ENCODE data around the gene VARS1.
"Not testable (repeated sequence)": the region's sequence is repeated elsewhere in the genome, so short reads cannot be mapped to it uniquely, and the experiment has no call there.

Gene VARS1

DNA sequence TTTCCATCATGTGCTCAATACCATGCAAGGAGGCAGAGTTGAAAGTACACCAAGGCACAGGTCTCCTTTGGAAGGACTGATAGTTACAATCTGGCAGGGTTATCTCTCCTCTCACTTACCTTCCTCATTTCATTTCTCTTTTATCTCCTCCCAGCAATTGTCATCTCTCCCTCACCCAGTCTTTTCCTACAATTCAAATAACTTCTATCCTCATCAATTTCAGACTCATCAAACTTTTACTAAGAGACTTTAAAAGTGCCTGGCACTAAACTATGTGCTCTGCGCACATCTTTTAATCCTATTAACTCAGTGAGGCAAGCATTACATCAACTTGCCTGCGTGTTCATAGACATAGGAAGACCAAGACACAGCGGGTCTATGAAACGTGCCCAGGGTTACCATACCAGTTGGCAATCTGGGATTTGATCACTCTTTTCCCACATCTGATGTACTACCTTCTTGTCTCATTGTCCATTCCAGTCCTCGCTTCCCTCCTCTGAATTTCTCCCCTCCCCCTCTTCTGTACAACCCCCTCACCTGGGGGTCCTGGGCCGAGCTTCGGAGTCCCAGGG is 1.2 kb downstream of the VARS1 start:
- peak; percentile 42 for DNase-seq

DNA sequence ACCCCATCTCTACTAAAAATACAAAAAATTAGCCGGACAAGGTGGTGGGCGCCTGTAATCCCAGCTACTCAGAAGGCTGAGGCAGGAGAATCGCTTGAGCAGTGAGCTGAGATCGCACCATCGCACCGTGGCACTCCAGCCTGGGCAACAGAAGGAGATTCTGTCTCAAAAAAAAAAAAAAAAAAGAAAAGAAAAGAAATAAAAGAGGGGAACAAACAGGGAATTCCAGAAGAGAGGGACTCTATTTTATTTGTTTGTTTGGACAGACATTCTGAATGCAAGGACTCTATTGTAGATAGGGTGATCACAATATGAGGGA is 1.7 kb downstream of the VARS1 start:
- DNase-seq = not testable (repeated sequence)

DNA sequence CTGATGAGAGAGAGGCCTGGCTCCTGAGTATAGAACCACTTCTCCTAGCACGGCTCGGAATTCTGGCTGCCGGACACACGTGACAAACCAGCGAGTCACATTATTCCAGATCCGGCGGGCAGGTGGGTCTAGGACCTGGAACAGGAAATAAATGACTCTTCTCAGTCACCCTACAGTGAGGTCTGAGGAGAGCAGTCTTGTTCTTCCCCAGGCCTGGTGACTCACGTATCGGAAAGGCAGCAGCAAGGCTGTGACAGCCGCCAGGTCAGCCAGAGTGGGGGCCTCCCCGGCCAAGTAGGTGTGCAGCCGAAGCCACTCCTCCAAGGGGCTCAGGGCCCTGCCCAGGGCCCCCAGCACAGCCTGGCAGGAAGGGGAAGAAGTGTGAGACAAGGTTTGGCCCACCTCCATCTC is 2.8 kb downstream of the VARS1 start:
- no peak for DNase-seq

DNA sequence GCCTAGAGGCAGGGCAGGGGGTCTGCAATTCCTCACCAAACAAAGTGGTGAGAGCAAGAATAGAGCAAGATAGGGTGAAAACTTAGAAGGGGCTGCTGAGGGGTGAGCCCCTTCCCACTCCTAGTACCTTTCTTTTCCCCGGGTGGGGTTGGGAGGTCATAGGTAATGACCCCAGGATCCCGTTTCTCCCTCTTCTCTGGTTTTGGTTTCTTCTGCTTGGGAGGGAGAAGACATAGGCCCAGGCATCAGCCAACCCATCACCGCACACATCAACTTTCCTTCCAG is 3.5 kb downstream of the VARS1 start:
- no peak for DNase-seq

DNA sequence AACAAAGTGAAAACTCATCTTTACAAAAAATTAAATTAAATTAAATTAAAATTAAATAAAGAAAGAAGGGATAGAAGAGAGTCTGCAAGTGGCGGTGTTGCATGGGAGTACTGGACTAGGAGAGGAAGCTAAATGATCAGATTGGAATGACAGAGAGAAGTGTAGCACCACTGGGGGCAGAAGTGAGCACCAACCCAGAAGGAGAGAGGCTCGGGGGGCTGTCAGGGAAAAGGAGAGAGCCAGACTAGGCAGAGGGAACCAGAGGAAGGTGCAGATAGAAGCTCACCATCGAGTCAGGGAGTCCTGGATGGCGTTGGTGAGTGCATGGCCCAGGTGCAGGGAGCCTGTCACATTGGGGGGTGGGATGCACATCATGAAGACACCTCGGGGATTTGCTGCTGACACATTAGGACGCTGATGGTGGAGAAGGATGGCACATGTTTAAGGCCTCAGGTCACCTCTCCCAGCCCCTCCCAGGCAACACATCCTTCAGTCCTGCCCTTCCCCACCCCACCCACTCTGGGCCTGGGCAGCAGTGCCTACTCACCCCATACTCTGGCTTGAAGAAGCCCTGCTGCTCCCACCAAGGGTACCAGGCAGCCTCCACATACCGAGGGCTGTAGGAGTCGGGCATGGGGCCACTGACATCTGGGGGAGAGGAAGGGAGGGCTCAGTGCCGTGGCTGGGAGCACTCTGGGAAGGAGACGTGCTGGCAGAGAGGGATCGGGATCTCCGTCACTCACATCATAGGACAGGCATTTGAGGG is 4.0 kb downstream of the VARS1 start:
- DNase-seq = peak; percentile 46

DNA sequence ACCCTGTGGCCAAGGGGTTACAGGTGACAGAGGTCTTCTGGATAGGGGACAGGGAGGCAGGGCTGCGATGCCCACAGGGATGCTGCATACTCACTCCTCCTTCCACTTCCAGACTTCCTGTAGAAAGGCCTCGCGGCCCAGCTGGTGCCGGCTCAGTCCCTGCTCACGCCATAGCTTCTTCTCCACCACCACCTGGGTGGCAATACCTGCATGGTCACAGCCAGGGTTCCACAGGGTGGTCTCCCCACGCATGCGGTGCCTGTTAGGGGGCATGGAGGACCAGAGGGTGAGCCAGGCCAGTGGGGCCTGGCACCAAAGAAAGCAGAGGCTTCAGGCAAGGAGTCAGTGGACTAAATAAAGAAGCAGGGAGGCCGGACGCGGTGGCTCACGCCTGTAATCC is 10.1 kb downstream of the VARS1 start:
- DNase-seq = no peak

DNA sequence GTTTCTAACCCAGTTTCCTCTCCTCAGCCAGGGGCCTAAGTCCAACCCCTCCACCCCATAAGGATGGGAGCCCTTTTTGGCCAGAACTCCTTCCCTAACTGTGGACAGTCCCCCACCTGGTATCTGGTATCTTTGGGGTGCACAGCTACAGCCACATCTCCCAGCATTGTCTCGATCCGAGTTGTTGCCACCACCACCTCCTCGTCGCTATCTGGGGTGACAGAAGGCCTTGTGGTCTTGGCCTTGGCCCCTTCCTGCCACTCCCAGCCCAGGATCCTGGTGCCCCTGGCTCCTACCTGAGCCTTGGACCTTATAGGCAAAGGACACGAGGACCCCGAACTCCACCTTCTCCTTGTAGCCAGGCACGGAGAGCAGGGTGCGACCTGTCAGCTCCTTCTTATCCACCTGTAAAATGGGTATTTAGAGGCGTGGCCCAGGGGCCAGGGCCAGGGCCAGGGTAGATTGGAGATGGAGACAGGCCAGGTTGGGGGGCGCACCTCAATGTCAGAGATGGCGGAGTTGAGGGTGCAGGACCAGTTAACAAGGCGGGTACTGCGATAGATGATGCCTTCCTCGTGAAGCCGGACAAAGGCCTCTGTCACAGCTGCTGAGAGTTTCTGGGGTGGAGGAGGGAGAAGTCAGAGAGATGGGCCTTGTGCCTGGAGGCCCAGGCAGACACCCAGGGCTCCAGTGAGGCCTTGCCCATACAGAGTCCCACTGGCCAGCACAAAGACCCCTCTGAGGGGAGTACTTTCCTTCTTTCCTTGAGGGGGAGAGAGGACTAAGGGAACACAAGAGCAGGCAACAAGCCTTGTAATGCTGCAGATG is 11.2 kb downstream of the VARS1 start:
- no peak for DNase-seq

DNA sequence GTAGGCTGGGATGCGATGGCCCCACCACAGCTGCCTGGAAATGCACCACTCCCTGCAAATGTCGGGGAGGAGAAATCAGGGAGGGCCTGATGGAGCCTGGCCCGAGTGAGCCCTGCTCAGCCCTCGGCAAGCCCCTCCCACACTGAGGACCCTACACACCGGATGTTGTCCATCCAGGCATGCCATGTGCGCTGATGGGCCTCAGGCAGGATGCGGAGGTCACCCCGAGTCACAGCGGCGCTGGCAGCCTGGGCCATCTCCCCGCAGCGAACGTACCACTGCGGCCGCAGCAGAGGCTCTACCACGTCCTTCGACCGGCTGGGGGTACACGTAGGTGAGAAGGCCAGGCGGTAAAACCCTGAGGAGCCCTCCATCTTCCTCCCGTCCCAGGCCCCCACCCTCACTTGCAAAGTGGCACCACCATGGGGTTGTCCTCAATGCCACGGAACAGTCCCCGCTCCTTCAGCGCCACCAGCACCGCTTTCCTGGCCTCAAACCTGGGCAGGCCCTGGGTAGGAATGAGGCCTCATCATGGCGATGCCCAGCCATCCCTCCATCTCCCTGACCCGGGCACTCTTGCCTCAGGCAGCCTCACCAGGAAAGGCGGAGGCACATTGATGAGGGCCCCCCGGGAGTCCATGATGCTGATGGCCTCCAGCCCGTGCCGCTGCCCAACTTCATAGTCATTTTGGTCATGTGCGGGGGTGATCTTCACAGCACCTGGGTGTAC is 13.3 kb downstream of the VARS1 start:
- DNase-seq = no peak

DNA sequence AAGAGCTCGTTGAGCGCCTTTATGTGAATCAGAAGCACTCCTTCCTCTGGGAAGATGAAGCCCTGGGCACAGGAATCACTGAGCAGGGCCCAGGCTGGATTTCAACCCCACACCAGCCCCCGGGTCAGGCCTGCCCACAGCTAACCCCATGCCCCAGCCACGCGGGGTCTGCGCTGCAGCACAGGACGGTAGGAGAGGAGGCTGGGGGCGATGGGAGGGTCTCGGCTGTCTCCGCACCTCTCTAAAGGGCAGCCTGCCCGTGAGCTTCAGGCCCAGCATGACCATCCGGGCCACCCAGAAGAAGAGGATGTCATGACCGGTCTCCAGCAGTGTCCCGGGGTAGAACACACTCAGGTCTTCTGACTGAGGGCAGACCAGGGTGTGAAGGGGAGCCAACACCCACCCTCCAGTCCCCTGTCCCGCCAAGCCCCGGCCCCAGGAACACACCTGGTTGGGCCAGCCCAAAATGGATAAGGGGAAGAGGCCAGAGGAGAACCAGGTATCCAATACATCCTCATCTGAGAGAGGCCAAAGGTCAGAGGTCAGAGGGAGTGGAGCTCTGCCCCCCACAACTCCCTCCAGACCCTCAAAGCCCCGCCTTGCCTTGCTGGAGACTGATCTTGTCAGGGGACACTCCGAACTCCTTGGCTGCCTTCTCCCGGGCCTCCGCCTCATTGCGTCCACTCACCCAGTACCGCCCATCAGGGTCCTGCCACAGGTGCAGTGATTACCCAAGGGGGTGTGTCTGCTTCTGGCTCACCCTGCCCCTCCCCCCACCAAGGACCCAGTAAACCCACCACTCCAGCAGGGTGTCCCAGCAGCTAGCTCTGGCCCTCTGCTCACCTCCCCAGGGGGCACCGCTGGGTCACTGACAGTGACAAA is 14.1 kb downstream of the VARS1 start:
- DNase-seq = no peak

DNA sequence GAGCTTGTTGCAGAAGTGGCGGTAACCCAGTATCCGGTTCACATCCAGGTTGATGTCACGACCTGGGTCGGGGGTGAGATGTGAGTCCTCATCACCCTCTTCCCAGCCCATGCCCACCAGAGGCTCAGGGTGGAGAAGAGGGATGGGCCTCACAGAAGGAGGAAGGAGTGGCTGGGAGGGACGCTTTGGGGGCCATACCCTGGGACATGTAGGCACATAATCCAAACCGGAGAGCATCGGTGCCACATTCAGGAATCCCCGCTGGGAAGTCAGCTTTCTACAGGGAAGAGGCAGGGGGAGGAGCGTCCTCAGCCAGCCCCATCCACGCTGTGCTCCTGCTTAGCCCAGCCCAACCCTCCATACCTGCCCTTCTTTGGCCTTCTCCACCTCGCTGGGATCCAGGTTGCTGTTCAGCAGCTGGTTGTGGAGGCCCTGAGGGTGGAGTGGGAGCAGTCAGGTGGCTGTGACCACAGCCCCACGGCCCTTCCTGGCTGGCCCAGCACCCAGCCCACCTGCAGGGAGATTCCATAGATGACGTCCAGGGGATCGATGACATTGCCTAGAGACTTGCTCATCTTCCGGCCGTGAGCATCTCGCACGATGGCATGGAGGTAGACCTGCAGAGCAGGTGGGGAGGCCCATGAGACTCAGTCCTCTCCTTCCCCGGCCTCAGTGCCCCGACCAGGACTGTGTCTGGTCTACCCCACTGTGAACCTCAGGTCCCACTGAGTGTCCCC is 14.9 kb downstream of the VARS1 start:
- DNase-seq = no peak

DNA sequence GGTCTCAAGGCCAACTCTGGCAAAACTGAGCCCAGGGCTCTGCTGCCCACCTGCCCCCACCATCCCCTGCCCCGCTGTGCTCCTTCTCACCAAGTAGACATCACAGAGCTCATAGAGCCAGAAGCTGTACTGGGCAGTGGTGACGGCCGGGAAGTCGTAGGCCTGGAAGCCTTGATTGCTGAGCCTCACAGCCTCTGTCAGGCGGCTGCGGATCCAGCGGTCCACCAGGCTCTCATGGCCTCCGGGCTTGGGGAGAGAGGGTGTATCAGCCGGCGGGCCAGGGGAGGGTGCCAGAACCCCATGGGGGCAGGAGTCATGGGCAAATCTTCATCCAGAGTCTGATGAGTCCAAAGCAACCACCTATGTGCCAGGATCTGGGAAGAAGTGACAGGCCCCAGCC is 15.6 kb downstream of the VARS1 start:
- DNase-seq = no peak

DNA sequence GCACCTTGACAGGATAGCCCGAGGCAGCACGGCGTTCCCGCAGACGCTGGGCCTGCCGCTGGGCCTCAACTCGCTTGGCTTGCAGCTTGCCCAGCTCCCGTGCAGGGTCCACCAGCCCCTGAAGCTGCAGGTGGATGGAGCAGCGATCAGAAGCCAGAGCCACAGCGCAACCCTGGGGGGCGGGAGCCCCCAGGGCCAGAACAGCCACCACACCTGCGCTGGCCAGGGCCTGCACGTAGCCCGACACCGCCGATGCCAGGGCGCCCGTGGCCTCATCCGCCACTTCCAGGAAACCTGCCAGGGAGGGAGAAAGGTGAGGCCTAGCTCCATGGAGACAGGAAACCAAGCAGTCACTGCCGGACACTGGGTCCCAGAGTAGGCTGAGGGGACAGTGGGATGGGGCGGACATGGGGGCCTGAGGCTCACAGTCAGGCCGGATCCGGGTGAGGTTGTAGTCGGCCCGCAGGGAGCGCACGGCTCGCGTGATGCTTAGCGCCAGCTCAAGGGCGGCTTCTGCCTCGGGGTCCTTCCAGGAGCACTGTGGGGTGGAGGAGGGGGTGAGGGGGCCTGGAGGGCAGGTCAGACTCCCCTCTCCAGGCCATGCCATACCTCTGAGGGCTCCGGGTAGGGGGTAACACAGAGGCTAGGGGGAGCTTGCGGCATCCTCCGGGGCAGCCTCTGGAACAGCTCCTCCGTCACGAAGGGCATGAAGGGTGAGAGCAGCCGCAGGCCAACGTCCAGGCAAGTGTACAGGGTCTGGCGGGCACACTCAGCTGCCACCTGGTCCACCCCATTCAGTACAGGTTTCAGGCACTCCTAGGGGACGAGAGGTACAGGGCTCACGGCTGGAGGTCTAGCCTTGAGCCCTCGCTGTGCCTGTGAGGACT is 16.3 kb downstream of the VARS1 start:
- DNase-seq = no peak

DNA sequence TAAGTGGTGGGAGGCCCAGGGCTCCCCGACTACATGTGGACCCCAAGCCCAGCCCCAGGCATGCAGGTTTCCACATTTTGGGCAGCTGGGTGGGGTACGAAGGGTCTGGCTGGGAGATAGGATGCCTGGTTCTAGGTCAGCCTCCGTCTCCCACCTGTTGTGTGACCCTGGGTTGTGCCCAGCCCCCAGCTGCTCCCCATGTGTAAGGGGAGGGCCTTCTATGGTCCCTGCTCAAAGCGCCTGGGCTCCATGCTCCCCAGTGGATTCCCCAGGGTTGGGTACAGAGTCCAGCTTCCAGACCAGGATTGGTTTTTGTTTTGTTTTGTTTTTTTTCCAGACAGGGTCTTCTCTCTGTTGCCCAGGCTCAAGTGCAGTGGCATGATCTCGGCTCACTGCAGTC is 17.4 kb downstream of the VARS1 start:
- DNase-seq = no peak

DNA sequence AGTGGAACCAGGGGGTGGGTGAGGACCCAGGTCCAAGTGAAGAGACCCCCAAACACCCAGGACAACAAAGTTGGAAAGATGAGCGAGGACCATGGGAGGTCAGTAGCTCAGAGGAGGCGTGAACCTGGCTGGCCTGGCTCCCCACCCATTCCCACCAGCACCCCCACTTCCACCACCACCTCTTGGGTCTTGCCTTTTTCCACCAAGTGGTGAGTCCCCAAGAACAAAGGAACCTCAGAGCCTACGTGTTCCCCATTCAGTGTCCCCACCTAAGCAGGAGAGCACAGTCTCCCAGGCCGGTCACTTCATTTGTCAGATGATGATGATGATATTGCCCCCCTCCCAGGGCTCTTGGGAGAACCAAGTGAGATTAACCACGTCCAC is 17.9 kb downstream of the VARS1 start:
- DNase-seq = no peak

DNA sequence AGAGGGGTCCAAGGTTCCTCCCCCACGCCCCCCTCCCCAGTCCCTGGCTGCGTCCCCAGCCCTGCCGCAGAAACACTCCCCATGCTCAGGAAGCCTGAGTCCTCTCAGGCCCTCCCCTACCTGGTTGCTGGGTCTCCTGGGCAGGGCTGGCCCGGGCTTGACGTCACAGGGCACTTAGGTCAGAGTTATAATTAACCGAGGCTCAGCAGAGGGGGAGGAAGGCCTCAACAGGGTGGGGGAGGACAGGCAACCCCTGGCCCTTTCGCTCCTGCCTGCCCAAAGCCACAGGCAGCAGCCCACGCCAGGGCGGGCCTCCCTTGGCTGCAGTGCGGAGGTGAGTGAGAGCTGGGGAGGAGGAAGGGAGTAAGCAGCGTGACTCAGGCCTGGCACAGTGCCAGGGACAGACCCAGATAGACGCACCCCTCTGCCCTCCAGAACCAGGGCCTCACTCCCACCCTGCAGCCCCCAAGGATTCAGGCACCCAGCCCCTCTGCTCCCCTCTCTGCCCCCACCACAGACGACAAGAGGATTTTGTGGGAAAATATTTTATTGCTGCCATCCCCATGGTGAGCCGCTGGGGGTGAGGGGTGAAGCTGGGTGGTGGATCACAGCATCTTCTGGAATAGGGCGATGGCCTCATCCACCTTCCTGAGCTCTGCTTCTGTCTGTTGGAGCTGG is 18.4 kb downstream of the VARS1 start, which contains the start of gene VWA7:
VWA7 (minus strand) TSS at position 340 of the 678 bp plus-strand sequence. CDS start 549 bp downstream, outside the sequence.
- peak; percentile 67 for DNase-seq

DNA sequence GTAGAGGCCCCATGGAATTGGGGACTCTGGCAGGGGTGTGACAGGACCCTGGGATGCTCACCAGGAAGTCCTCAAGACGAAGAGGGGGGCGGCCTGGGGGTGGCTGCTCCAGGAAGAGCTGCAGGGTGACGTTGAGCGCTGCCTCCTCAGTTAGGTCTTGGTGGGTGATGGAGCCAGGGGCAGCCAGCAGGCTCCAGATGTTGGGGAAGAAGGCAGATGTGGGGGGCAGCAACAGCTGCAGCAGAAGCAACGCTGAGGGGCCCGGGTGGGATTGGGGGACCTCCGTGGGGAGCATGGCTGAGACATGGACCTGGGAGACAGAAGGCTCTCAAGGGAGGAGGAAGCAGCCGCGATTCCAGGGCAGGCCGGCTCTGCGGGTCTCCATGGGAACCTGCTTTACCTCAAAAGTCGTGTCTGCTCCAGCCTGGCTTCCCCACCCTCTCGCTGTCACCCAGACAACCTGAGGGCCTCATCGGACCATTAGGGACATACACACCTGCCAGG is 19.0 kb downstream of the VARS1 start:
- DNase-seq = no peak

DNA sequence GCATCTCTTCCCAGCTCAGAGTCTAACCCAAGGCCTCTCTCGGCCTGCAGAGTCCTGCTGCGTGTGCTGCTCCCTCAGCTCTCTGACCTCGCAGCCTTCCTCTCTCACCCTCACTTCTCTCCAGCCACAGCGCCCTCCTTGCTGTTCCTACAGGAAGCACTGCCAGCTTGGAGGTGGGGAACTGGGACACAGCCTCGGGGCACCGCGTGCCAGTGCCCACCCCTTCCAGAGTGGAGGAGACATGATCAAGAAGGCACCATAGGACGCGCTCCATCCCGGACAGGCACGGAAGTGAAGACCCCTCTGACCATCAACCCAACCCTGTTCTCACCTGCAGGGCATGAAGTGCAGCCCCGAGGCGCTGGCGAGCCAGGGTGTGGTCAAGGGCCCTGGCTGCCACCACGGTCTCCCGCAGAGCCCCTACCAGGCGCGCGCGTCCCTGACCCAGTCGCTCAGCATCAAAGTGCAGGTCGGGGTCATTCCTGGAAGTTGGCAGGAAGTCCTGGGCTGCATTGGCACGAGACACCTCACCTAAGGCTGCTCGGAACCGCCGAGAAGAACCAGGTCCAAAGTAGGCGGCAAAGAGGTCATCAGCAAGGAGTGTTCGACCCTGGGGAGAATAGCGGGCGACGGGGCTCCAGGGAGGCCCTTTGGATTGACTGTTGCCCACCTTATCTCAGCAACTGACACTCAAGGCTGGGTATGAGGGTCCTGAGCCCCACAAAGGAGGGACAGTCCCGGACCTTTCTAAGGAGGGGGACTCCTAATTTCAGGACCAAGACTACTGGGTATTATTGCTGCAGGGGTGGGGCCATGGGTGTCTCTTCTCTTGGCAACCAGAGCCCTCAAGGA is 19.7 kb downstream of the VARS1 start:
- no peak for DNase-seq

DNA sequence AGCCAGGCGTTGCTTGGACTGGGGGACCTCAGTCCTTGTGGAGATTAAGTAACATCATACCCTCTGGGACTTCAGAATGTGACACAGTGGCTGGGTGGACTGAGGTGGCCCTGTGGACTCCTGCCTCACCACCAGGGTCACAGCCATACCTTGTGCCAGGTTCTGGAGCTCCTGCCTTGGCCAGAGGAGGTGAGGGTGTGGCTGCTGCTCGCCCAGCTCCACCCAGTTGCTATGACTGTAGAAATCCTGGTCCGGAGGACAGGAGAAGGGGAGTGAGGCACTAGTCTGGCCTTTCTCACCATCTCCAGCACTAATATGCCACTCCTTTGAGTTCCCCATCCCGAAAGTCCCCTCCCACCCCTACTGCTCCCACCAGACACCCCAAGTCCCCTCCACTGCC is 20.4 kb downstream of the VARS1 start:
- no peak for DNase-seq

DNA sequence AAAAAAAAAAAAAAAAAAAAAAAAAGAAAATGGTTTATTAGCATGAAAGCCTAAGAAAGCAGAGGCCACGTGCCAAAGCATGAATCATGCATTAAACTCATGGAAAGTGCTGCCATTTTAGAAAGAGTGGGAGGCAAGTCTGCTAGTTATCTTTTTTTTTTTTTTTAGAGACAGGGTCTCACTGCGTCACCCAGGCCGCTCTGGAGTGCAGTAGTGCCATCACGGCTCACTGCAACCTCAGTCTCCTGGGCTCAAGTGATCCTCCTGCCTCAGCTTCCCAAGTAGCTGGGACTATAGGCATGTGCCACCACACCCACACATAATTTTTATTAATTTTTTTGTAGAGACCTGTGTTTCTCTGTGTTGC is 23.6 kb downstream of the VARS1 start:
- DNase-seq = peak; percentile 37
